ENCODE measurements around the gene MINDY4. TPM values are rescaled to one million over a fixed set of nuclear protein-coding genes. Genes with fewer than 3 reads are reported as not detected.

The MINDY4 gene
- total RNA-seq, 2 donors from 2014 or later: 5.4 to 8.8 TPM

- Histone ChIP-seq H3K4me3 (no peak overlapping the region), H3K27me3 (no peaks in the 10 kb centered on the region), H3K9me3 (no peaks in the 10 kb centered on the region), H3K4me1 (peaks cover 0 to 2% of the 10 kb centered on the region in 2 donors), H3K36me3 (no peaks in the 10 kb centered on the region), H3K27ac (no peak overlapping the region)
- DNase-seq (ENCODE audit: low spot score): peak; percentile 26
- TF ChIP-seq CTCF (IDR thresholded peaks at IDR 0.05): no peak
Measured at GRCh38 chr7:30835396-30835915, 64.2 kb downstream of the MINDY4 start.

- TF ChIP-seq CTCF (IDR thresholded peaks at IDR 0.05): no peak
- H3K9me3 ChIP-seq: no peaks in the 10 kb centered on the region
- no peak for DNase-seq (ENCODE audit: low spot score)
- peaks cover 0 to 12% of the 10 kb centered on the region in 2 donors for H3K4me1 ChIP-seq
- H3K36me3 ChIP-seq: no peaks in the 10 kb centered on the region
- no peak overlapping the region for H3K4me3 ChIP-seq
- H3K27ac ChIP-seq: no peak overlapping the region
- no peaks in the 10 kb centered on the region for H3K27me3 ChIP-seq
Measured at GRCh38 chr7:30836991-30837390, 65.8 kb downstream of the MINDY4 start.

DNA sequence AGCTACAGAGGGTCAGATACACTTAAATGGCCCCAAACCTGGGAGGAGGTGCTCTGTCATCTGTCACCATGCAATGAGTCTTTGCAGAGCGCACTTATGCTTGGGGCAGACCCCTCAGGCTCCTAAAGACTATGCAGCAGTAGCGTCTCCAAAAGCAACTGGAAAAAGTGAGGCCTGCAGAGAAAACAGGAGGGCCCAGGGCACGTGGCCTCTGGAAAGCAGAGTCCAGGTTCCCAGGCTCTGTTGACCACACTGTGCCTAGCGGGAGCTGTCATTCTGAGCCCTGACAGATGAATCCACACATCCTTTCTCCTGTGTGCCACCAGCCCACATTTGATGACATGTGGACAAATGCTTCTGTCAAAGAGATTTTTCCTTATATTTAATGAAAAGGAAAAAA, 66.4 kb downstream of the MINDY4 start:
- no peak overlapping the region for H3K27ac ChIP-seq
- H3K9me3 ChIP-seq: no peaks in the 10 kb centered on the region
- TF ChIP-seq CTCF (IDR thresholded peaks at IDR 0.05): no peak
- H3K27me3 ChIP-seq: no peaks in the 10 kb centered on the region
- H3K36me3 ChIP-seq: no peaks in the 10 kb centered on the region
- DNase-seq (ENCODE audit: low spot score): no peak
- peaks cover 0 to 12% of the 10 kb centered on the region in 2 donors for H3K4me1 ChIP-seq
- H3K4me3 ChIP-seq: no peak overlapping the region

DNA sequence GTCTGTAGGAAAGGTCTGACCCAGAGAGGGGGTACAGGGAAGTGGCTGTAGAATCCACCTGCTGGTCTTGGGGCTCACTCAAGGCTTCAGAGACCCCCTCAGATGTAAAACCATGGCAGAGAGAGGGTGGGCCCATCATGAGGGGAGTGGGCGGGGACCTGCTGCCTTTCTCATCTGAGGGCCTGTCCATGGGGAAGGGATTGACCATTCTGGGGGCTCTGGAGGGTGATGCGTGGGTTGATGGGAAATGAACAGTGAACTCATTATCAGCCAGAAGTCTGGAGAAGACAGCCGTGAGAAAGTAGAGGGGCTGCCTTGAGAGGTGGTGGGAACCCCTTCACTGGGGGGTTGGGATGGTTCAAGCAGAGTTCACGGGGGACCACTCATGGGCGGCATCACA, 66.8 kb downstream of the MINDY4 start:
- Histone ChIP-seq H3K4me3 (no peak overlapping the region), H3K27ac (no peak overlapping the region), H3K27me3 (no peaks in the 10 kb centered on the region), H3K9me3 (no peaks in the 10 kb centered on the region), H3K36me3 (no peaks in the 10 kb centered on the region), H3K4me1 (peaks cover 0 to 15% of the 10 kb centered on the region in 2 donors)
- TF ChIP-seq CTCF (IDR thresholded peaks at IDR 0.05): no peak
- no peak for DNase-seq (ENCODE audit: low spot score)

DNA sequence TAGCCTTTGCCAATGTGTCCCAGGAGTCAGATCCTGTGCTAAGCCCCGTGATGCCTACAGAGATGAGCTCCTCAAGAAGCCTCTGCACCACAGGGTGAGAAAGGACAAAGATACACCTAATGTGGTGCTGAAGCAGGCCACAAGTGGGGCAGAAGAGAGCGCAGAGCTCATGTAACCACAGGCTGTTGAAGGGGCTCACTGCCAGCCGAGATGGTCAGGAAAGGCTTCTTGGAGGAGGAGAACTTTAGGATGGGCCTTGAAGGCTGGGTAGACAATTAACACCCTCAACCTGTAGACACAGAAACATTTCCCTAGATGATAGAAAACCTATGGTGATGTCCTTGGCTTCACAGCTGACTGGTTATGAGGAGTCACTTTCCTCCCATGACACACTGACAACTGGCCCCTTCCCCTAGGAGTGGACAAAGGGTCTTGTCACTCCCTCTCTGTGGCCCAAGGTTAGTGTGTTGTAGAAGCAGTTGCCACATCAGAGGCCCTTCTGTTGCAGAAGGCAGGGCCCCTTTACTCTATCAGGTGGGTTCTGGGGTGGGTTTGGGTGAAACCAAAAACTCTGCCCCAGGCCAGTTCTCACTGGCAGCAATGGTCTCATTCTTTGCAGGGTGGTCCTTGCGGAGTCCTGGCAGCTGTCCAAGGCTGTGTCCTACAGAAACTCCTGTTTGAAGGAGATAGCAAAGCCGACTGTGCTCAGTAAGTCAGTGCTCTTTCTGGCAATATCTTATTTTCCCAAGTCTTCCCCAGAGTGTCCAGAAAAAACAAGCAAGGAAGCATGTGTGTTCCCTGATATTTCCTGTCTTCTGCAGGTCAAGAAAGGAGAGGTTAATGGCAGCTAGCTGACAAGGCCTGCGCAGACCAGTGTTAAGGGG, 69.2 kb downstream of the MINDY4 start:
- H3K4me1 ChIP-seq: peaks cover 0 to 37% of the 10 kb centered on the region in 2 donors
- H3K4me3 ChIP-seq: no peak overlapping the region
- DNase-seq (ENCODE audit: low spot score): no peak
- no peaks in the 10 kb centered on the region for H3K36me3 ChIP-seq
- no peaks in the 10 kb centered on the region for H3K27me3 ChIP-seq
- no peak overlapping the region for H3K27ac ChIP-seq
- H3K9me3 ChIP-seq: no peaks in the 10 kb centered on the region
- TF ChIP-seq CTCF (IDR thresholded peaks at IDR 0.05): no peak

Data from right atrium auricular region (tissue), 2 donors.